Measurements from ENCODE around the gene SHISA4. TPM values are rescaled to one million over a fixed set of nuclear protein-coding genes. Genes with fewer than 3 reads are reported as not detected.
A peak's percentile ranks its signal among the peaks of the same experiment; 100 is the strongest.

The SHISA4 gene
- total RNA-seq, 1 donor: 25.0 TPM

DNA sequence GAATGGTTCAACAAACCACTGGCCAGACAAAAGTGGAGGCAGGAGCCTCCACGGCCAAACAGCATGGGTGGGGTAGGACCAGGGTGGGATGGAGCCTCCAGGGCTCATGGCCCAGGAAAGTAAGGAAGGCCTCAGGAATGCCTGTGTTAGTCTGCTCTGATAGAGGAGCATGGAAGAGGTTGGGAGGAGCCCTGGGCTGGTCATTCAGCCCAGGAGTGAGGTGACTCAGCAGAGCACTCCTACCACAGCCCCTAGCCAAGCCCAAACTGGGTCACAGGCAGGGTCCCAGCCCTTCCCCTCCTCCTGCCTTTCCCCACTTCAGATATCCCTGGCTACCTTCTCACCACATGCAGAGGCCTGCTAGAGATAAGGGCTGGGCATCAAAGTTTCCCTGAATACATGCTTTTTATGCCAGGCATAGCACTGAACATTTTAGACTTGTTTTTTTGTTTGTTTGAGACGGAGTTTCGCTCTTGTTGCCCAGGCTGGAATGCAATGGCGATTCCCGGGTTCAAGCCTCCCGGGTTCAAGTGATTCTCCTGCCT, 3.1 kb upstream of the SHISA4 start:
- peak; percentile 42 for DNase-seq (ENCODE audit: low read depth)
- no peak for TF ChIP-seq CTCF (IDR thresholded peaks at IDR 0.05; ENCODE audit: insufficient read depth, low read depth, low read length)
- no peak overlapping the region for H3K4me3 ChIP-seq (ENCODE audit: low read depth, low read length)

- no peak for TF ChIP-seq CTCF (IDR thresholded peaks at IDR 0.05; ENCODE audit: insufficient read depth, low read depth, low read length)
- H3K4me3 ChIP-seq (ENCODE audit: low read depth, low read length): no peak overlapping the region
- DNase-seq (ENCODE audit: low read depth): no peak
Observed at GRCh38 chr1:201886103-201886885, 2.4 kb upstream of the SHISA4 start.

GRCh38 chr1:201887116-201887866, 1.4 kb upstream of the SHISA4 start:
- H3K4me3 ChIP-seq (ENCODE audit: low read depth, low read length): no peak overlapping the region
- no peak for DNase-seq (ENCODE audit: low read depth)
- TF ChIP-seq CTCF (IDR thresholded peaks at IDR 0.05; ENCODE audit: insufficient read depth, low read depth, low read length): no peak

DNA sequence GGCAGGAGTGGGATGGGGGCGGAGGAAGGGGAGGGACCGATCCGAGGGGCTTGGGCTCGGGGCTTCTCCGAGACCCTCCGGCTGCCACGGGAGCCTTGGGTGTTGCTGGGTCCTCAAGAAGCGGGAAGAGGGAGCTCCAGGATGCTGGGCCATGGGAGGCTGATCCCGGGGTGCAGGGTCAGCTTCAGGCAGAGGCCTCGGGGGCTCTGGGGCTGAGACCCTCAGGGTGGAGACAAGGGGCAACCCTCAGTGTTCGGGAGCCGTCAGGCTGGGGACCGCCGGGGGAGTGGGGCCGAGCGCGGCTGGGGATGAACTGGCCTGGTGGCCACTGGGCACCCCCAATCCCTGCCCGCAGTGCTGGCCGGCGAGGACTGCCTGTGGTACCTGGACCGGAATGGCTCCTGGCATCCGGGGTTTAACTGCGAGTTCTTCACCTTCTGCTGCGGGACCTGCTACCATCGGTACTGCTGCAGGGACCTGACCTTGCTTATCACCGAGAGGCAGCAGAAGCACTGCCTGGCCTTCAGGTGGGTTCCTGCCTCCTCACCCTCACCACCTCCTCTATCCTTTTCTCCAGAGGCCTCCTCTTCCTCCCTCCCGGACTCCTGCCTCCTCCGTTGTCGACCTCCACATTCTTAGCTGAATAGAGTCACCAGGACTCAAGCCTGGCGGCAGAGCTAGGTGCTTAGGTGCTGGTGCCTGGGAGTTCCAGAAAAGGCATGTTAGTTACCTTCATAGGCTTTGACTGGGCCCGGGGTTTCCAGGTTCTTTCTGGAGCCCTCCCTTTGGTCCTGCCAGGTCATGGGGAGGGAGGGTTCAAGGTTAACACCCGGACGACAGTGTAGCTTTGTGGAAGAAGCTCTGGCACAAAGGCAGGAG, 631 bp downstream of the SHISA4 start:
- TF ChIP-seq CTCF (IDR thresholded peaks at IDR 0.05; ENCODE audit: insufficient read depth, low read depth, low read length): no peak
- peak overlapping the region; percentile 77 for H3K4me3 ChIP-seq (ENCODE audit: low read depth, low read length)
- DNase-seq (ENCODE audit: low read depth): no peak

GRCh38 chr1:201890223-201890622, 1.5 kb downstream of the SHISA4 start:
- DNase-seq (ENCODE audit: low read depth): no peak
- no peak for TF ChIP-seq CTCF (IDR thresholded peaks at IDR 0.05; ENCODE audit: insufficient read depth, low read depth, low read length)
- no peak overlapping the region for H3K4me3 ChIP-seq (ENCODE audit: low read depth, low read length)

DNA sequence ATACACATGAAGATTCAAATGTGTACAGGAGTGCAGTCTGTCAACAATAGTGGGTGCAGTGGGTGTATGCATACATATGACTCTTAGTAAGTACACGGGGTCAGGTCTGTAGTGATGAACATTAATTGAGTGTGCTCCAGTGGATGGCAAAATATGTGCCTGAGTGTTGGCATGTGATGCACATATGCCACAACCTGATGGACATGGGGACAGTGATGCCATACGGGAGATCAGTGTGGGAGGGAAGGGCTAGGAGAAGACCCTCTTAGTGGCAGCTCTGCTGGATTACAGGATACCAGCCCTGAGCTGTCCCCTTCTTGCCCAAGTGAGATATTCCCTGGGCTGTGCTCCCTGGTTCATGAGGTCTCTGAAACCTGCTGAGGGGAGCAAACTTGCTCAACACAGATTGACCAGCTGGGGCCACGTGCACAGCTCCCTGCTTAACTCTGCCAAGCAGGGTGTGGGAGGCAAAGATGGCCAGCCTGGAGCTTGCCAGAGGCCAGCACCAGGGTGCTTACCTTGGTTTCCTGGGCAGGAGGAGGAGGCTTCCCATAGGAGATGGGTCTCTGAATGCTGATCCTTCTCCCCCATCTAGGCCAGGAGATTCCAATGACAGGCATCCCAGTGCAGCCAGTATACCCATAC, 2.2 kb downstream of the SHISA4 start:
- TF ChIP-seq CTCF (IDR thresholded peaks at IDR 0.05; ENCODE audit: insufficient read depth, low read depth, low read length): no peak
- no peak overlapping the region for H3K4me3 ChIP-seq (ENCODE audit: low read depth, low read length)
- no peak for DNase-seq (ENCODE audit: low read depth)

All from fibroblast of villous mesenchyme (primary cell).